Measurements from ENCODE around the gene NSD2.
A peak's percentile ranks its signal among the peaks of the same experiment; 100 is the strongest.

NSD2 gene

DNA sequence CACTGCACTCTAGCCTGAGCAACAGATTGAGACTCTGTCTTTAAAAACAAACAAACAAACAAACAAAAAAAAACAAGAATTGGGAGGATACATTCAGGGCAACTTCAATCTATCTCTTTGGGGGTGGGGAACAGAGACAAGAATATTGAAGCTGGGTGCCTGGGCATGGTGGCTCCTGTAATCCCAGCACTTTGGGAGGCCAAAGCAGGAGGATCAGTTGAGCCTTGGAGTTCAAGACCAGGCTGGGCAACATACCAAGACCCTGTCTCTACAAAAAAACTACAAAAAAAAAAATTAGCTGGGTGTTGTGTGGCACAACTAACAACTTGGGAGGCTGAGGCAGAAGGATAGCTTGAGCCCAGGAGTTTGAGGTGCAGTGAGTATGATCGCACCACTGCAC, 16.4 kb upstream of the NSD2 start:
- Mint-ChIP-seq H3K36me3 (no peaks in the 10 kb centered on the region), H3K9me3 (no peaks in the 10 kb centered on the region), H3K4me3 (peak overlapping the region; percentile 78), H3K27me3 (no peaks in the 10 kb centered on the region), H3K27ac (peak overlapping the region; percentile 59), H3K4me1 (peaks cover 48% of the 10 kb centered on the region)
- ATAC-seq = no peak

GRCh38 chr4:1855333-1856070, 15.7 kb upstream of the NSD2 start:
- H3K27me3 Mint-ChIP-seq = no peaks in the 10 kb centered on the region
- peak; percentile 59 for ATAC-seq
- H3K36me3 Mint-ChIP-seq = no peaks in the 10 kb centered on the region
- H3K9me3 Mint-ChIP-seq = no peaks in the 10 kb centered on the region
- H3K27ac Mint-ChIP-seq = peak overlapping the region; percentile 74
- peaks cover 44% of the 10 kb centered on the region for H3K4me1 Mint-ChIP-seq
- peak overlapping the region; percentile 86 for H3K4me3 Mint-ChIP-seq

GRCh38 chr4:1856071-1856942, 14.9 kb upstream of the NSD2 start, which contains the start of gene LETM1:
Gene LETM1 (minus strand): TSS chr4:1856156. CDS start chr4:1855950, 206 bp downstream.
- Mint-ChIP-seq H3K27ac (peak within 1 kb of the TSS; percentile 74), H3K9me3 (no peaks in the 10 kb centered on the region), H3K36me3 (no peaks in the 10 kb centered on the region), H3K27me3 (no peaks in the 10 kb centered on the region), H3K4me1 (peaks cover 39% of the 10 kb centered on the region), H3K4me3 (peak within 1 kb of the TSS; percentile 86)
- ATAC-seq = peak; percentile 98

GRCh38 chr4:1856943-1857699, 14.1 kb upstream of the NSD2 start:
- H3K27me3 Mint-ChIP-seq = no peaks in the 10 kb centered on the region
- peaks cover 38% of the 10 kb centered on the region for H3K4me1 Mint-ChIP-seq
- no peaks in the 10 kb centered on the region for H3K9me3 Mint-ChIP-seq
- peak overlapping the region; percentile 74 for H3K27ac Mint-ChIP-seq
- ATAC-seq = no peak
- no peaks in the 10 kb centered on the region for H3K36me3 Mint-ChIP-seq
- peak overlapping the region; percentile 86 for H3K4me3 Mint-ChIP-seq

DNA sequence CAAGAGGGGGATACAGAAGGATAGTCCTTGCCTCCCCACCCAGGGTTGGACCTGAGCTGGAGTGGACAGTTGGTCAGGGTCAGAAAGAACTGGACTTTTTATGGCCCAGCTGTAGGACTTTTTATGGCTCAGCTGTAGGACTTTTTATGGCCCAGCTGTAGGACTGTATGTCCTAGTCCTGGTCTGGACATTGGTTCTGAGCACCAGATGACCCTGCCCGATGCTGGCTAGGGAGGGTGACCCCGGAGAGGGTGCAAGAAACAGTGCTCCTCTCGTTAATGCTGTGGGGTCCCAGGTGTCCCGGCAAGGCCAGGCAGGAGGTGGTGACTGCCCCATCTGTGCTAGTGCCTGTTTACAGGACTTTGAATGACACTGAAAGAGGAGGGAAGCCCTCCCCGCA, 13.3 kb upstream of the NSD2 start:
- Mint-ChIP-seq H3K27ac (no peak overlapping the region), H3K4me1 (peaks cover 41% of the 10 kb centered on the region), H3K36me3 (no peaks in the 10 kb centered on the region), H3K4me3 (no peak overlapping the region), H3K27me3 (peaks cover 2% of the 10 kb centered on the region), H3K9me3 (no peaks in the 10 kb centered on the region)
- no peak for ATAC-seq

DNA sequence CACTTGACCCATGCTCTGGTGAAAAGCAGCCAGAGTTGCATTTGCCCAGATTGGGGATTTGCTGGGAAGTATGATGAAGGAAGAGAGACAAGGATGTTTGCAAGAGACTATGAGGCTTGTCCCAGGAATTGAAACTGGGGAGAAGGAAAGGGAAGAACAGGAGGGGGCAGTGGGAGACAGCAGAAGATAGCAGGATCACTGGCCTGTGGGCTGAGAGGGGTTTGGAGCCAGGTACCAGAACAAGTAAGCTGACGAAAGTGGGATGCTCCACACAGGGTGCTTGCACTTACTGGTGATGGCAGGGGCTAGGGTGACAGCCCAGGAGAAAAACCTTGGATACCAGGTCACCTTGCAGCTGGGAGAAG, 11.8 kb upstream of the NSD2 start:
- Mint-ChIP-seq H3K4me3 (no peak overlapping the region), H3K36me3 (no peaks in the 10 kb centered on the region), H3K9me3 (no peaks in the 10 kb centered on the region), H3K4me1 (peaks cover 38% of the 10 kb centered on the region), H3K27me3 (peaks cover 11% of the 10 kb centered on the region), H3K27ac (no peak overlapping the region)
- no peak for ATAC-seq

DNA sequence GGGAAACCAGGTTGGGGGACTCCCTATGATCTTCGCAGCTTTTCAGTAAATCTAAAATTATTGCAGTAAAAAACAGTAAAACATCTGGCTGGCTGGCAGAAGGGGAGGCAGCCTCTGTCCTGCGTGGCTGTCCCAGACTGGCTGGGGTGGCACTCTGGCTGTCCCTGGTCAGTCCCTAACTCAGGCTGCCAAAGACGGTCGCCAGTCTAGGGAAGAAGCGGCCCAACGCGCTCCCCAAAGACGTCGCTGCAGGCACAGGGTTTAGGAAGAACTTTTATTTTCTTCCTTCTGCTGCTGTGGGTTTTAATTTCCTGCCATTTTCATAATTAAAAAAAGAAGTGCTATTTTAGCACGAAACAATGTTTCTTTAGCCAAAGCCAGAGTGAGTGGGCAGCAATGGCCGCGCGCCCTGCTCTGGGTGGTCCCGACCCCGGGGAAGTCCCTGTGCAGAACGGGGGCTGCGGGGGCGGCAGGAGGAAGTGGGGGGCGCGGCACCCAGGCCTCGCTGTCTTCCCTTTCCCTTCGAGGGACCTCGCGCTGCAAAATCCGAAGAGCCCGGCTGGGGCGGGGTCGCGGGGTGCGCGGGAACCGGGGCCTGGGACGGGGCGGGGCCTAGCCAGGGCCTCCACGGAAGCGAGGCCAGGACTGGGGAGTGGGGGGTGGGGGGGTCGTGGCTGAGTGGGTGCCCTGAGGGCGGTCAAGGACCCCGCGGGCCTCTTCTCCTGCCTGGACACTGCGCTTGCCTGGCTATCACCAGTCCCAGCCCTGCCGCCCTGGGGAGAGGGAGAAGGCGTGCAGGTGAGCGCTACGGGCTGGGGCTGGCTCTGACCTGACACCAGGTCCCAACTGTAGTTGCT, 8.9 kb upstream of the NSD2 start:
- H3K36me3 Mint-ChIP-seq = no peaks in the 10 kb centered on the region
- peak; percentile 56 for ATAC-seq
- H3K4me1 Mint-ChIP-seq = peaks cover 24% of the 10 kb centered on the region
- H3K4me3 Mint-ChIP-seq = peak overlapping the region; percentile 68
- peak overlapping the region; percentile 69 for H3K27ac Mint-ChIP-seq
- peaks cover 20% of the 10 kb centered on the region for H3K27me3 Mint-ChIP-seq
- H3K9me3 Mint-ChIP-seq = no peaks in the 10 kb centered on the region

DNA sequence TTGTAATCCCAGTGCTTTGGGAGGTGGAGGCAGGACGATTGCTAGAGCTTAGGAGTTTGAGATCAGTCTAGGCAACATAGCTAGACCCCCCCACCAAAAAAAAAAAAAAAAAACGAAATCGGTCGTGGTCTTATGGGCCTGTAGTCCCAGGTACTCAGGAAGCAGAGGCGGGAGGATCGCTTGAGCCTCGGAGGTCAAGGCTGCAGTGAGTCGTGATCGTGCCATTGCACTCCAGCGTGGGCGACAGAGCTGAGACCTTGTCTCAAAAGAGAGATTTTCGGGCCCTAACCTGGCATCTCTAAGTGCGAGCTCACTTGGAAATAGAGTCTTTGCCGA, 8.3 kb upstream of the NSD2 start:
- Mint-ChIP-seq H3K36me3 (no peaks in the 10 kb centered on the region), H3K4me3 (no peak overlapping the region), H3K27ac (no peak overlapping the region), H3K4me1 (peaks cover 21% of the 10 kb centered on the region), H3K9me3 (no peaks in the 10 kb centered on the region), H3K27me3 (peaks cover 20% of the 10 kb centered on the region)
- ATAC-seq = no peak

- peaks cover 20% of the 10 kb centered on the region for H3K27me3 Mint-ChIP-seq
- no peak overlapping the region for H3K4me3 Mint-ChIP-seq
- peaks cover 21% of the 10 kb centered on the region for H3K4me1 Mint-ChIP-seq
- no peaks in the 10 kb centered on the region for H3K9me3 Mint-ChIP-seq
- no peaks in the 10 kb centered on the region for H3K36me3 Mint-ChIP-seq
- ATAC-seq = no peak
- no peak overlapping the region for H3K27ac Mint-ChIP-seq
Measured at GRCh38 chr4:1863297-1864033, 7.7 kb upstream of the NSD2 start.

DNA sequence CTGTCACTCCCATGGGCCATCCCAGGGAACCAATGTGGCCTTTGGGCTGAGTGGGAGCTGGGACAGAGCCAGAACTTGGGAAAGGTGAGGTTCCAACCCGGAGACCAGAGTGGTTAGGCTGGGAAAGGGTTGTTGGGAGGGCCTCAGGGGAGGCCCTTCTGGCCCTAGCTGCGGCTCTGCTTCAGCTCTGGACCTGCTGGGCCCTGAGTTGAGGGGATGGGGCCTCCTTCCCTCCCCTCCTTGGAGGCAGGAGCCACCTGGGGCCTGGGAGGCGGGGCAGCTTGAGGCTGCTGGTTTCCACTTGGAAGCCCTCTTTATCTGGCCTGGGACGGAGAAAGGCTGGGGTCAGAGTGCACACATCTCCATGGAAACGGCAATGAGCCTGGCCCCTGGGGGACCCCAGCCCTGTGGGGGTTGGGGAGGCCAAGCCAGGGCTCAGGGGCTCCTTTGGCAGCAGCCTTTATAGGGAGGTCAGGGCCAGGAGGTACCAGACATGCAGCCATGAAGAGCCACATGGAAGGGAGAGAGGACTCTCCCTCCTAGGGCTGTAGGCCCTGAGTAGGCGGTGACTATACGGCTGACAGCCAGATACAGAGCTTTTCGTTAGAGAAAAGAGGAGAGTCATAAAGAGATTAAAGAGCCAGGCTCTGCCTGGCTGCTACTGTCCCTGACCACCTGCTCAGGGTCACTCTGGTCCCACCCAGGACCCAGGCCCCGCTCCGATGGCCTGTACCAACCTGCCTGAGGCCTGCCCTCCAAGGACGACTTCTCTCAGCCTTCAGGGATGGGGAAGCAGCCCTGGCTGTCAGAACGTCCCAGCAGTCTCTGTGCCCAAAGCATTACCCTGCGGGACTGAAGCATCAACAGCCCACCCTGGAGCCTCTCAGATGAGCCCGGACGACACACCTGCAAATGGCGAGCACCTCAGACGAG, 6.9 kb upstream of the NSD2 start:
- Mint-ChIP-seq H3K36me3 (no peaks in the 10 kb centered on the region), H3K4me1 (peaks cover 21% of the 10 kb centered on the region), H3K4me3 (no peak overlapping the region), H3K27ac (no peak overlapping the region), H3K27me3 (peaks cover 20% of the 10 kb centered on the region), H3K9me3 (no peaks in the 10 kb centered on the region)
- no peak for ATAC-seq

- H3K27ac Mint-ChIP-seq = no peak overlapping the region
- no peaks in the 10 kb centered on the region for H3K36me3 Mint-ChIP-seq
- H3K4me3 Mint-ChIP-seq = no peak overlapping the region
- H3K4me1 Mint-ChIP-seq = peaks cover 28% of the 10 kb centered on the region
- no peak for ATAC-seq
- no peaks in the 10 kb centered on the region for H3K9me3 Mint-ChIP-seq
- H3K27me3 Mint-ChIP-seq = peaks cover 20% of the 10 kb centered on the region
Measured at GRCh38 chr4:1866189-1866661, 5.0 kb upstream of the NSD2 start.

DNA sequence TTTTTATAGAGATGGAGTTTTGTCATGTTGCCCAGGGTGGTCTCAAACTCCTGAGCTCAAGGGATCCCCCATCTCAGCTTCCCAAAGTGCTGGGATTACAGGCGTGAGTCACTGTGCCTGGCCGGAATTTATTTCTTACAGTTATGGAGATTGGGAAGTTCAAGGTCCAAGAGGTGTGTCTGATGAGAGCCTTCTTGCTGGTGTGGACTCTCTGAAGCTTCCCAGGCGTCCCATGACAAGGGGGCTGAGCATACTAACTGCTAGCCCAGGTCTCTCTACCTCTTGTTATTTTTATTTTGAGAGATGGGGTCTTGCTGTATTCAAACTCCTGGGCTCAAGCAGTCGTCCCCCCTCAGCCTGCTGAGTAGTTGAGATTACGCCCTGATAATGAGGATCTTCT, 2.9 kb upstream of the NSD2 start:
- ATAC-seq = no peak
- Mint-ChIP-seq H3K4me3 (no peak overlapping the region), H3K36me3 (no peaks in the 10 kb centered on the region), H3K9me3 (no peaks in the 10 kb centered on the region), H3K27ac (no peak overlapping the region), H3K4me1 (peaks cover 20% of the 10 kb centered on the region), H3K27me3 (peaks cover 15% of the 10 kb centered on the region)

GRCh38 chr4:1868912-1869311, 2.3 kb upstream of the NSD2 start:
- H3K36me3 Mint-ChIP-seq = no peaks in the 10 kb centered on the region
- no peak for ATAC-seq
- no peak overlapping the region for H3K4me3 Mint-ChIP-seq

More at GRCh38 chr4:1868912-1869311, 2.3 kb upstream of the NSD2 start:
- Mint-ChIP-seq H3K27me3 (peaks cover 9% of the 10 kb centered on the region), H3K4me1 (peaks cover 20% of the 10 kb centered on the region), H3K9me3 (no peaks in the 10 kb centered on the region), H3K27ac (no peak overlapping the region)
